Activated CD8-positive, alpha-beta memory T cell treated with anti-CD3 and anti-CD28 coated beads, Interleukin-2, amount 50 U/mL, for 1 hour (primary cell): ENCODE measurements around the gene FGD4.
"Not testable (repeated sequence)": the region's sequence is repeated elsewhere in the genome, so short reads cannot be mapped to it uniquely, and the experiment has no call there.

Experiments
- DNase-seq: peaks from one replicate; pipeline ENCODE4 v3.0.0-alpha.2; 2020; ENCODE audit errors: extremely low read depth

Gene FGD4

DNA sequence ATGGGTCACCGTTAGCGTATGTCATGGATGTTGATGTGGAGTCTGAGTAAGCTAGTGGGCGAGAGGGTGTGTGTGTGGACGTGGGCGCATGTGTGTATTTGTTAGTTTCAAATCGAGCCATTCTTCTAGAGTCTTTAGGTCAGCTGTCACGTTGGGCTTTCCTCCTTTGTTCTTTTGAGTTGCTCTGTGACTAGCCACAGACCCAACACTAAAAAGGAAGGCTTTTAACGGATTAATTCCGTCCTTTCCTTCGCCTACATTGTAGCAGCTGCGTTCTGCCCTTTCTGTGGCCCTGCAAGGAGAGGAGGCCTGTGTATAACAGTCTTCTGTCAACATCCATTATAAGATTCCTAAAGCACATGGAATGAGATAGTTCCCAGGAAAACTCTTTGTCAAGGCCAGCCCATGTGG, 162.6 kb downstream of the FGD4 start:
- no peak for DNase-seq

DNA sequence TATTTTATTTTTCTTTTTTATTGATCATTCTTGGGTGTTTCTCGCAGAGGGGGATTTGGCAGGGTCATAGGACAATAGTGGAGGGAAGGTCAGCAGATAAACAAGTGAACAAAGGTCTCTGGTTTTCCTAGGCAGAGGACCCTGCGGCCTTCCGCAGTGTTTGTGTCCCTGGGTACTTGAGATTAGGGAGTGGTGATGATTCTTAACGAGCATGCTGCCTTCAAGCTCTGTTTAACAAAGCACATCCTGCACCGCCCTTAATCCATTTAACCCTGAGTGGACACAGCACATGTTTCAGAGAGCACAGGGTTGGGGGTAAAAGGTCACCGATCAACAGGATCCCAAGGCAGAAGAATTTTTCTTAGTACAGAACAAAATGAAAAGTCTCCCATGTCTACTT, 163.1 kb downstream of the FGD4 start:
- DNase-seq, result not testable (repeated sequence)

DNA sequence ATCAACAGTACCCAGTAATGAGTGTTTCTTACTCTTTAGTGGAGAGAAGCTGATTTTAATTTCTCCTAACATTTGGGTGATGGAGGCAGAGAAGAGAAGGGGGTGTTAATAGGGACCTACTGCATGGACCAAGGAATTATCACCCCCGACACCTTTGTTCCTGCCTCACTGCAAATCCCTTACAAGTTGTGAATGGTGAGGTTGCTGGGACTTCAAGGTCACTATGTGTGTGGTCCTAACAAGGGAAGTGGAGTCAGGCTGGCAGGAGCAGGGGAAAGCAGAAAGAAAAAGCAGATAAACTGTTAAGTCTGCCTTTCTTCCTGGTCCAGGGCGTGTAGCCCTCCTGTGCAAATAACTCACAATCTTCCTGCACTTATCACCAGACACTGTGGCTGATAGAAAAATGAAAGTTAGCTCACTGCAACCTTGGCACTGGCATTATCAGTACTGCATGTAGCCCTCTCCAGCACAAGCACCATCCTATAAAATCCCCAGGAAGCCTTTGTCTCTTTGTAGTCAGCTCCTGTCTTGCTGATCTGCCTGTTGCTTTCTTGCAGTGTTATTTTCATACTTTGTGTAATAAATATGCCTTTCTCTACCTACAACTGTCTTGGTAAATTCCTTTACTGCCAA, 167.4 kb downstream of the FGD4 start:
- no peak for DNase-seq

DNA sequence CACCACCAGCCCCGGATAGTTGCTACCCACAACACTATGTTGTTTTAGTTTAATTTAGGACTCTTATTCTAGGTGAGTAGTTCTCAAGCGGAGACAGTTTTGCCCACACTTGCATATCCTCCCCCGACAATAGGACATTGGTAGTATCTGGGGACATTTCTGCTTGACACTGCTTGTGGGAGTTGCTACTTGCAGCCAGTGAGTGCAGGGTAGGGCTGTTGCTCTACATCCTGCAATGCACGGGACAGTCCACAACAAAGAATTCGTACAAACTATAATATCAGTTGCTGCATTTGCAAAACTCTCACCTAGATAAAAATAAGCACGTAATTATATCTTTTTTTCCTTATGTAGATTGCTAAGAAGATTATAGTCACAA, 167.9 kb downstream of the FGD4 start:
- no peak for DNase-seq

DNA sequence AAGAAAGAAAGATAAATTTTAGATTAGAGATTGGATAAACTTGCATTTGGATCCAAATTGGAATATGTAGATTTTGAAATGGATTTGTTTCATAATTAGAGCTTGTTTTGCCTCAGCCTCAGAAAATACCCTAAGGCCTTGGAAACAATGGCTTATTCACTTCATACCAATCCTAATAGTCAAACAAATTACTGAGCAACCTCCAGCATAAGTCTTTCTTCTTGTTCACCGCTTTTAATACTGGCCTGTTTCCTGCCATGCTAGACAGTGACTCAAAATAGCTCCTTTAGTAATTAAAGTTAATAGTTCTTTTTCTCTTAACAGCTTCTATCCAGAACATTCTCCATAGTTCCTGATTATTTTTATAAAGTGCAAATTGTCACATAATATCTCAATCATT, 168.9 kb downstream of the FGD4 start:
- no peak for DNase-seq

DNA sequence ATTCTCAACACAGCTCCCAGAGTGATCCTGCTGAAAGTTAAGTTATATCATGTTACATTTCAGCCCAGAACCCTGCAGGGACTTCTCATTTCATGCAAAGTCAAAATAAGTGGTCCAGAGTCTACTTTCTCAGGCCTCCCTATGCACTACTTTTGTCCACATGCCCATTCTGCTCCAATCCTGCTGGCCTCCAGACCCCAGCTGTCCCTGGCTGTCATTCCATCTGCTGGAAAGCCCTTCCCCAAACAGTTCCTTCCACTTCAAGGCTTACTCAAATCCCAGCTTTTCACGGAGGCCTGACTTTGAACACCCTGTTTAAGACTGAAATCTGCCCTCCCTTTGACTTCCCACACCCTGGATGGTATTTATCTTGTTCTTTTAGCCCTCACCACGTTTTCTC, 169.9 kb downstream of the FGD4 start:
- no peak for DNase-seq

DNA sequence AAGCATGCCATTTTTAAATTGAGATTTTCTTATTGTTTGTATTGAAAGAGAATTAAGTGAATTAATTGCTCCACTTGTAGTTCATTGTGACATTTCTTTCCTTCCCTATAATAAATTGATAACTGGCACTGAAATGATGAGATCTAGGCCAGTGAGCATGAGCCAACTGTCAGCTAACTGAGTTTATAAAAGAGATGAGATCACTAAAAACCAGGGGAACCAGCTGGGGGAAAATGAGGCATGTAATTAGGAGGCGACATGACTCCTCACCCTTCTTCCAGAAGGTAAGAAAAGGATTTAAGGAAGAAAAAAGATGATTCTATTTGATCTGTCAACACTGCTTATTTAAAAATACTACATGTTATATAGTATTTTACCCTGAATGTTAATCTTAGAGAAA, 175.2 kb downstream of the FGD4 start:
- no peak for DNase-seq

DNA sequence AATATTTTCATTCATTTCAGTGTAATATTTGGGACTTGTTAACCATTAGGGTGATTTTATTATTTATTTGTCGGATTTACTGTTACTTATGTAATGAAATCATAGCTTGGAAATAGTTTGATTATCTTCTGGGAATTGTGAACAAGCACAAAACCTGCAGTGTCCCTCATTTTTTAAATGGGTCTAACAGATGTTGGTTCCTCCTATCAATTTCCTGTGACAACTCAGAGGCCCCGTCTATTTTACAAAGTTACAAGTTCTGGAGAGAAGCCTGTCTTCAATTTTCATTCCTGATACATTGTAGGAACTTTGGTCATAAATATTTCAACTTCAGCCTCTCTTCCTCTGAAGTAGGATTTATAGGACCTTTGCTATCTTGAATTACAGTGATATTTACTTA, 178.0 kb downstream of the FGD4 start:
- no peak for DNase-seq

DNA sequence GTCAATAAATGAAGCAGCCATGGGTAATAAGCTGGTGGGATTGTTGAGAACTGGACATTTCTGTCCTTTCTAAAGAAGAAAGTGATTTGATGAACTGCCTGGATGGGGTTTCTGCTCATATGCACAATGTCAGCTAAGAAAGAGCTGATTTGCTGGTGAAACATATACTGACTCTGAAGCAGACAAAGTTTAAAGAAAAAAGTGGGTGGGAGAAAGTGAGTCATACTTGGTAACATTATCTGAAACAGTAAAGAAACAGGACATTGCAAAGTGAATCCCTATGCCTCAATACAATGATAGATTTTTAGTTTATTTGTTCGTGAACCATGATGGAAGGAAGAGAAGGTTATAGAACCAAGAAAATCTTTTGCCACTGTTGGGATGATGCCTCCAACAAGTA, 184.2 kb downstream of the FGD4 start:
- DNase-seq, result no peak

DNA sequence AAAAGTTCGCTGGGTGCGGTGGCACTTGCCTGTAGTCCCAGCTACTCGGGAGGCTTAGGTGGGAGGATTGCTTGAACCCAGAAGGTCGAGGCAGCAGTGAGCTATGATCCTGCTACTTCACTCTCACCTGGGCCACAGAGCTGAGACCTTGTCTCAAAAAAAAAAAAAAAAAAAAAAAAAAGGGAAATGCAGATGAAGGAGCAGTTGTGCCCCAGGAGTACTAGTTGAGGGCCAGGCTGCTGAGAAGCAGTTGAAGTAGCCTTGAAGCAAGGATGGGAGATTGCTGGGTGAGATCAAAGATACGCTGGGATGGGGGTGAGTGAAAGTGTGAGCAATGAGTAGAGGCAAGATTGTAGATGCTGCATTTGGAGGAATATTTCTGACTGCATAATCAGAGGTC, 186.3 kb downstream of the FGD4 start:
- DNase-seq, result no peak

DNA sequence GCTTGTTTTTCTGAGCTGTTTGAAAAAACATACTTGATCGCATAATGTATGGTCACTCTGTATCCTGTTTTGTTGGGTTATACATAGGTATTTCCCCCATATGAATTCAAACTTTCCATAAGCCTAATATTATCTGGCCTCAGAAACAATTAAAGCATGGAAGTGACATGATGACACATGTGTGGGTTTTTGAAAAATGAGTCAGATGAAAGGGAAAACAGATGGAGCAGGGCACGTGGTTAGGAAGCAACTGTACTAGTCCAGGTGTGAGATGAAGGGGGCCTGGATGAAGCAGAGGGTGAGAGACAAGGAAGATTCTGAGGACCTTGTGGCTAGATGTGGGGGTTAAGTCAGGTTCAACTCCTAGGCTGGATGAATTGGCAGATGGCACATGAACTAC, 187.0 kb downstream of the FGD4 start:
- no peak for DNase-seq

DNA sequence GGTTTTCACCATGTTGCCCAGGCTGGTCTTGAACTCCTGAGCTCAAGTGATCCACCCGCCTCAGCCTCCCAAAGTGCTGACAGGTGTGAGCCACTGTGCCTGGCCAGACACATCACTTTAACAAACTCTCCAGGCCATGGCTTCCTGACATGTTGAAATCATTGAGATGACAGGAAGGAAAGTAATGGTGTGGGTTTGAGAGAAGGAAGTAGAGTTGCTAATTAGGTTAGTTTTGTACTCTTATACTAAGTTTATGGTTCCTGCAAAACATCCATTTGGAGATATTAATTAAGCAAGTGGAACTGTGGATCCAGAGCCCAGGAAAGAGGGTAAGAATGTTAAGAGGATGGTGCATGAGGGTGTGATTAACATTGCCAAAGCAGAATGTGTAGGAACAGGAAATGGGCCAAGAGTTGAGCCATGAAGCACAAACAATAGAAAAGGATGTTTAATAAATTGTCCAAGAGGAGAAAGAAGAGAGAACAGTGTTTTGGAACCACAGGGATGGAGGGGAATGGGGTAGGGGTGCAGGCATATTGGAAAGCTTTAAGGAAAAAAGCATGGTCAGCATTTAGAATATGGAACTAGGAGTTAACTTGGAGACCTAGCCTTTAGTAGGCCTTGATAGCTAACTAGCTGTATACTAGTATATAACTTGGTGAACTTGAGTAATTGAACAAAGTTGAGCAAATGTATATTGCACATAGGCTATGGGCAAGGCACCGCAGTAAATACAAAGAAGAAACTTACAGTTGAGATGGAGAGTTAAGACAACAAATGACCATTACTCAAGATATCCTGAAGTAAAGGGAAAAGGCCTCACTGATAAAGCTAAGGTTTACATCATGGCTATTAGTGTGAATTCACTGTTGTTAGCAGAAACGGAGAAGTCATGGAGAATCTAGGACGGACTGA, 188.5 kb downstream of the FGD4 start:
- no peak for DNase-seq

DNA sequence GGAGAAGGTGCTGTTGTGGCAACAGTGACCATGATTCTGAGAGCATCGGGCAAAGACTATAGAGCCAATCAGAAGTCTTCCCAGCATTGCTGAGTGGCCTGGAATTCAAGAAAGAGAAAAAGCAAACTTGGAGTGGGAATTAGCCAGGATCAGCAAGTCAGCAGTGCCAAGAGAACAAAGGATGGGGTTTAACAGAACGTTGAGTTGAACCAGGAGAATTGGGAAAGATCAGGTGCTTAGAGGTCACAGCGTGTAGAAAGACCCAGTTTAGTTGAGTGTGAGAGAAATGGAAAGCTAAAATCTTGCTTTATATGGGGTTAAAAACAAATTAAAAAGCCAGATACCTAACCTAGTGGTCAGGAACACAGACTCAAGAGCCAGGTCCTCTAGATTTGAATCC, 189.2 kb downstream of the FGD4 start:
- no peak for DNase-seq

DNA sequence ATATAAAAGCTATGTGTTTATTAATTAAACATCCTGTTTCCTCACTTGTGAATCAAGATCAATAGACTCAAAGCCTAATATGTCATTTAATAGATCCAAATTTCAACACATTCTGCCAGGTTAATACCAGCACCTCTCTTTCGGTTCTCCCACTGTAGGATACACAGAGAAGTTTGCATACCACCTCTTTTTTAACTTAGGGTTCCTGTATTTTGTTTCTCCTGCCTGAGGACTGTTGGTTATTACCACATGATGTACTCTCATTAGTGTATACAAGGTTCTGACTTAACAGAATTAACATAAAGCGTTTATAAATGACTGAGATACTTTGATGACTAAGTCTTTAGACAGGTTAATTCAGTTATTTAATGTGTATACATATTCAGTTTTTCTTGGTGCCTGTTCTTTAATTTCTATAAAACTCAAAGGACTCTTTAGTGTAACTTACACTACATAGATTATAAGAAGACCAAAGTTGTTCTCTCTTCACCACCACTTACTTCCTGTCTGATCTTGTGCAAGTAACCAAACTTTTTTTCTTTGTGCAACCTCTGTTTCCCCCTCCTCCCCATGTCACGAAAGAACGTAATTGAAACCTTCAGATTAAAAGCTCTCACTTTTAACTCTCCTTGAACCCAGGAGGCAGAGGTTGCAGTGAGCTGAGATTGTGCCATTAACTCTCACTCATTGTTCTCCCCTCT, 190.0 kb downstream of the FGD4 start:
- DNase-seq, result no peak

DNA sequence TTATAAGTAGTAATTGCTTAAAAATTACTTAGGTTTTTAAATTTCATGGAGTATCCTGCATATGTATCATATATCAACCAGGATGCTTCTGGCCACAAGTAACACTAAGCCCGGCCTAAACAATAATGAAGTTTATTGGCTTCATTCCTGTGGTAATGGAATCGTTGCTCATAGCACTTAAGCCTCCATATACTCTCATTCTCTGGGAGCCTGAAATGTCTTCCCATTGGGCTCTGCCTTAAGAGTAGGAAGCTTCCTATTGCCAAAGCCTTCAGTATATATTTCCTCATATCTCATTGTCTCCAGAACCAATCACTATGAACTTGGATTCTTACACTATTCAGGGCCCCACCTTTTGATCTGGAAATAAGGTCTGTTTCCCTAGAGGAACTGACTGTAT, 195.9 kb downstream of the FGD4 start:
- no peak for DNase-seq

DNA sequence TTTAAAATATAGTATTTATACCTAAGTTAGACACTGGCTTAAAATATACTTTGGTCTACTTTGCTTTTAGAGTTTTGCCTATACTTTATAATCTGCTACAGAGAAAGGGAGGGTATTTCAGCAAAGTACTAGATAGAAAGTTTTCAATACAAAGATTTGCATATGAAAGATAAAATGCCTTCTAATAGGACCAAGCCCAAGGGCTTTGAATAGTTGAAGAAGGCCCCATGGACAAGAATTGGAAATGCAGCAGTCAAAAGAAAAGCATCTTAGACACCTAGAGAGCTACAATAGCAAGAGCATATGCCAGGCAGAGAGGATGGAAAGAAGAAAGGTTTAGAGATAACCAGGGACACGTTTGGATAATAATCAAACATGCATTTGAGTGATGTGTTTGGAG, 196.7 kb downstream of the FGD4 start:
- no peak for DNase-seq

DNA sequence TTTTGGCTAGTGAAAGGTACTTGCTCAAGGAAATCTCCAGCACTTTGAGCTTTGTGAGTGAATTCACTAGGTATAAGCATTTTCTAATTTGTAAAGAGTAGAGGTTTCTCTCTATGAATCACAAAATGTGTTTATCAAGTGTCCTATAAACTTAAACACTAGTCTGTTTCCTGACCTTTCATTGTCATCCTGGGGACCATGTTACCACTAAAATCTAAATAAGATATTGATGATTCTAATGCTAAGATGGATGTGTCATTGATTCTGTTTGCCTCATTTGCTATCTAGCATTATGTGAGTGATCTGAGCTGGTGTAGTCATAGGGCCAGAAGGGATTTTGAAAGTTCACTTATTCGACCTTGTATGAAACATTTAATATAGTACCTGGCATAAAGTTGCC, 199.3 kb downstream of the FGD4 start:
- no peak for DNase-seq

DNA sequence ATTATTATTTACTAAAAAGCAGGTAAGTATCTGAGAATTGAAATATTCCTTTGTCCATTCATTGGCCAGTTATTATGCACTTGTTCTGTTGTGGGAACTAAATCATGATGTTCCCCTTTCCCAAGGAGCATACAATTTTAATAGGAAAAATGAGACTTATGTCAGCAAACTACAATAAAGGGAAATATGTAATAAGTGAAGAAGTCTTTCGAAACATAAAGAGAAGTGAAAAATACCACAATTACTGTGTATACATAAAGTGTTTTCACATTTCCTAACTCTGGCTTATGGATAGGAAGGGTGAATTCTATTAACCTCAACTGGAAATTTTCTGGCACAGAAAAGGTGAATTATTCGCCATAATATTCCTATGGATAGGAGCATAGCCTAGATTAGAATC, 201.3 kb downstream of the FGD4 start:
- no peak for DNase-seq

DNA sequence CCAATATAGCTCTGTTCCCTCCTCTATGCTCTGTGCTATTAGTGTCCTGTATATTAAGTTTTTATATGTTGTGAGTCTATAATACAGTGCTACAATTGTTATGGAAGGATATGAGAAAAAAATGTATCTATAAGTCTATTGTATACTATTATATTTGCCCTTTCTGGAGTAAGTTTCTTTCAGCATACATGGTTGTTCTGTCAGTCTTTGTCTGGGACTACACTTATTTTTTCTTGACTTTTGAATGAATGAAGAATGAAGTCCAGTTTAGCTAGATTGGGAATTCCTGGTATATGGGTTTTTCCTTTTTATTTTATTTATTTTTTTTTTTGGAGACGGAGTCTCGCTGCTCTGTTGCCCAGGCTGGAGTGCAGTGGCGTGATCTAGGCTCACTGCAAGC, 203.7 kb downstream of the FGD4 start:
- no peak for DNase-seq

DNA sequence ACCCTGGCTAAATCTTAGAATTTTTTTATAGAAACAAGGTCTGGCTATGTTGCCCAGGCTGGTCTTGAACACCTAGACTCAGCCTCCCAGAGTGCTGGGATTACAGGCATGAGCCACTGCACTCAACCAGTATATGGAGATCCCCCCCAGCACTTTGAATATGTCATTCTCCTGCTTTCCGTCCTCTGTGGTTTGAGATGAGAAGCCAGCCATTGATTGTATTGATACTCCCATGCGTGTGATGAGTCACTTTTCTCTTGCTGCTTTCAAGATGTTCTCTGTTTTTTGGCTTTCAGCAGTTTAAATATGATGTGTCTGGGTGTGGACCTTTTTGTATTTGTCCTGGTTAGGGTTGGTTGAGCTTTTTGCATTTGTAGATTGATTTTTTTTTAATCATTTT, 204.5 kb downstream of the FGD4 start:
- DNase-seq, result no peak

DNA sequence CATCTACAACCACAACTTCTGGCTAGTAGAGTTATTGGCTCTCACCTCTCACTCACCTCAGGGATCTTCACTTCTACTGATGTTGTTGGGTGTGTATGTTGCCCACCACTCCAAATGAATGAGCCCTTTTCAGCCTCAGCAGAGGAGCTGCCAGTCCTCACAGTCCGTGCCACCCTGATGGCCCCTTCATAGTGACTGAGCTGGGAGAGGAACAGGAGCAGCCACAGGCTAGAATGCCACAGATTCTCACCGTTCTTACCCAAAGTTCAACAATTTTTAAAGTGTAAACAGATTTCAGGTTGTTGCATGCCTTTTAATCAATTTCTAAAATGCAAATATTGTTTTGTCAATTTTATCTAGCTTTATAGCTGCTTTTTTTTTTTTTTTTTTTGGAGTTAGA, 205.2 kb downstream of the FGD4 start:
- DNase-seq, result no peak

DNA sequence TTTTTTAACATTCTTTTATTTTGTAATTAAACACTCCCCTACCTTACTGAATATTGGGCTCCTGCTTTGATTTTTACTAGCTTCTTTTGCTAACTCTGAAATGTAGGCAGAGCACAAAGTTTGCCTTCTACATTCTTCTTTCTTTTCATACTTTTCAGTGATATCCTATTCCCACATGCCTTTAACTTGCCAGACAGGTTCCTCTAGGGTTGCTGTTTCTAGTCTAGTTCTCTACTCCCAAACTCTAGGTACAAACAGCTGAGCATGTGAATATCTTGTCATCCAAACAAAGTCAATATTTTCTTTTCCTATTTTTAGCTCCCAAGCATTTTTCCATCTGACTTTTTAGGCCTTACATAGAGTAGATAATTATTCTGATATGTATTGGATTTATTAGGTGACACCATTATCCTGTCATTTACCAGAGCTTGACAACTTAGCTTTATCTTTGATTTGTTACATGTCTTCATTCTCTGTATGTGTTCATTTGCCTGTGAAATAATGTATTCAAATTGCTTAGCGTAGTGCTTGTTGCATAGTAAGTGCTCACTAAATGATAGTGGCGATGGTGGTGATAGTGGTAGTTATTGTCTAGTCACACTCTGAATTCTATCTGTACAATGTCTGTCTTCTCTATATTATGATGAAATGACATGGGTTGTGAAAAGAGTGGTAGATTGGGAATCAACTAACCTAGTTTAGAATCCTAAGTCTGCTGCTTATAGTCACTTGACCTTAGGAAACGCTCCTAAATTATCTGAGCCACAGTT, 206.2 kb downstream of the FGD4 start:
- DNase-seq, result no peak
